Esophagus muscularis mucosa (tissue), 4 donors: ENCODE measurements around the gene UCK2. TPM values are rescaled to one million over a fixed set of nuclear protein-coding genes. Genes with fewer than 3 reads are reported as not detected.

Experiments
- DNase-seq: peaks from one replicate; pipeline ENCODE4 v3.0.0-alpha.2; 2017; ENCODE audit errors: extremely low spot score
- H3K27ac ChIP-seq, 4 donors: fragments of 200-600 bp; sonication (generic); replicated peaks in 1 of 4; 1 replicate in 3 of 4; 2 replicates in 1 of 4; pipeline ENCODE4 v1.5.1; 2016 to 2019; ENCODE audit warnings: mild to moderate bottlenecking in 1 of 4
- H3K27me3 ChIP-seq, 4 donors: fragments of 200-600 bp; sonication (generic); one replicate each; pipeline versions ENCODE4 v1.5.1 to v1.6.0; 2016 to 2019
- H3K36me3 ChIP-seq, 4 donors: fragments of 200-600 bp; sonication (generic); one replicate each; pipeline ENCODE4 v1.5.1; 2016 to 2019
- H3K4me1 ChIP-seq, 4 donors: fragments of 200-600 bp; sonication (generic); one replicate each; pipeline ENCODE4 v1.5.1; 2016 to 2019
- H3K4me3 ChIP-seq, 4 donors: fragments of 200-600 bp; sonication (generic); 1 replicate in 2 of 4; 2 replicates in 2 of 4; pipeline ENCODE4 v1.5.1; 2016 to 2019; ENCODE audit warnings: mild to moderate bottlenecking in 4 of 4, moderate library complexity in 1 of 4
- H3K9me3 ChIP-seq, 4 donors: fragments of 200-600 bp; sonication (generic); 1 replicate in 3 of 4; 2 replicates in 1 of 4; pipeline ENCODE4 v1.5.1; 2016 to 2019
- CTCF ChIP-seq, 3 experiments: fragments of 200-600 bp in 2 of 3; fragments of 450-650 bp in 1 of 3; sonication (generic) in 2 of 3; IDR thresholded peaks; one replicate each; pipeline ENCODE4 v1.5.1; 2017 to 2019; ENCODE audit warnings: antibody characterized with exemption in 3 of 3, mild to moderate bottlenecking in 2 of 3, moderate library complexity in 1 of 3
- EP300 ChIP-seq: sonication (generic); formaldehyde crosslinking; IDR thresholded peaks from one replicate; pipeline ENCODE4 v1.6.1; 2017; ENCODE audit warnings: antibody characterized with exemption
- POLR2A ChIP-seq: fragments of 450-650 bp; IDR thresholded peaks from one replicate; pipeline ENCODE4 v1.6.1; 2017; ENCODE audit warnings: antibody characterized with exemption, moderate library complexity, mild to moderate bottlenecking, low read depth
- POLR2AphosphoS5 ChIP-seq, 2 donors: sonication (generic); formaldehyde crosslinking; IDR thresholded peaks; one replicate each; pipeline ENCODE4 v1.6.1; 2017; ENCODE audit warnings: antibody characterized with exemption in 2 of 2
- WGBS: methylation state at CpG from one replicate; pipeline ENCODE4 v1.1.5; 2018; 5-methylcytosine and 5-hydroxymethylcytosine counted together
- intact Hi-C: fragments of 100-400 bp; cut with DNase I; formaldehyde crosslinking; loops from one replicate; pipeline ENCODE4 v1.15.1; 2023
- total RNA-seq, 4 donors: library from RNA; depleted of rRNA; stranded (reverse); fragments of >200 nt; gene quantifications; one replicate each; pipeline versions ENCODE4 v1.1.0 to v1.2.1, GENCODE V29; 2016

UCK2 gene
- total RNA-seq, 4 donors from 2014 or later = 13.7 to 33.7 (median 31.0) TPM

- WGBS = 5% methylated on average over 4 of the region's 4 CpGs
- H3K27me3 ChIP-seq = no peaks in the 10 kb centered on the region
- DNase-seq = no peak
- intact Hi-C loops = loop anchor here (1.0 to 5.0 kb wide), 4 partner anchors 147 to 522 kb away; partner anchors contain the start of gene TMCO1
- H3K4me3 ChIP-seq = no peak overlapping the region
- peaks cover 0 to 15% (median 1%) of the 10 kb centered on the region in 4 donors for H3K36me3 ChIP-seq
- H3K27ac ChIP-seq = no peak overlapping the region
- no peaks in the 10 kb centered on the region for H3K9me3 ChIP-seq
- H3K4me1 ChIP-seq = peaks cover 5 to 24% (median 12%) of the 10 kb centered on the region in 4 donors
- TF ChIP-seq EP300 = no peak
- TF ChIP-seq POLR2AphosphoS5 (IDR thresholded peaks at IDR 0.05) = peak in 1 of 2 donors; percentile 30
- no peak for TF ChIP-seq POLR2A
- peak; percentile 81 to 91 (median 84) for TF ChIP-seq CTCF (IDR thresholded peaks at IDR 0.05)
These were observed 86.9 kb downstream of the UCK2 start for GRCh38 chr1:165914136-165914798.

DNA sequence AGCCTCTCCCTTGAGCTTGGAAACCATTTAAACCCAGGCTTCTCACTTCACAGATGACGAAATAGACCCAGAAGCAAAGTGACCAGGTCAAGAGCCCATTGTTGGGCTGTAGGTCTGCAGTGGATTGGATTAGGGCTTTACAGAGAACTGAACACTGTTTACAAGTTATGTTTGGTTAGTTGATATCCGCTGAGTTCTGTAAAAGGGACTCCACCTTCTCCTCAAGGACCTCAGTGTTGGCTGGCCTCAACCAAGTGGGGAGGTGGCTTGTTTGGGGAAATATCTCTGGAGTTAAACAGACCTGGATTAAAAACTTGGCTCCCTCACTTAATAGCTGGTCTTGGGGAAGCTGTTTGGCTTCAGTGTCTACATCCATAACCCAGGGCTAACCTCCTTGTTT is 88.1 kb downstream of the UCK2 start:
- no peaks in the 10 kb centered on the region for H3K27me3 ChIP-seq
- no peak for TF ChIP-seq CTCF (IDR thresholded peaks at IDR 0.05)
- no peak for TF ChIP-seq POLR2AphosphoS5 (IDR thresholded peaks at IDR 0.05)
- no peak for TF ChIP-seq POLR2A
- TF ChIP-seq EP300 = no peak
- peaks cover 0 to 5% (median 1%) of the 10 kb centered on the region in 4 donors for H3K36me3 ChIP-seq
- intact Hi-C loops = loop anchor here (2.0 to 5.0 kb wide), 2 partner anchors 88 to 315 kb away; partner anchors contain the start of gene UCK2
- DNase-seq = no peak
- no peak overlapping the region for H3K4me3 ChIP-seq
- H3K4me1 ChIP-seq = peaks cover 5 to 21% (median 12%) of the 10 kb centered on the region in 4 donors
- no peak overlapping the region for H3K27ac ChIP-seq
- 87% methylated on average over 2 of the region's 2 CpGs for WGBS
- H3K9me3 ChIP-seq = no peaks in the 10 kb centered on the region

DNA sequence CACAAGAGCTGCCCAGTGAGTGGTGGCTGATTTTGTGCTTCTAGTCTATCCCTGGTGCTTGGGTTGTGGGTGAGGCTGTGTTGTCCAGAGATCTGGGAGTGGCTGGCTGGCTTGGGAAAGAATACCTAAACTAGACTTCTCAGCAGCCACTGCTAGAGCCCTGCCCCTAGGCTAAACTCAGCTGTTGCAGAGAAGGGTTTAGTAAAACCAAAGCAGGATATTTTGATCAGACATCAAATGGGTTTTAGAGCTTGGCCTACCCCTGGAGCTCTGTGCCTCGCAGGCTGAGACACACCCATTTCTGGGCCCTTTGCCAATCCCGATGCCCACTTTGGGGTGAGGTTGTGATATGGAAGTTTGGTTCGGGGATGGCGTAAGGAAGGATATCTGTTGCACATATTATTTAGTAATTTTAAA is 88.5 kb downstream of the UCK2 start:
- Histone ChIP-seq H3K4me3 (no peak overlapping the region), H3K27me3 (no peaks in the 10 kb centered on the region), H3K36me3 (peaks cover 0 to under 1% (median 0%) of the 10 kb centered on the region in 4 donors), H3K27ac (no peak overlapping the region), H3K4me1 (peaks cover 5 to 16% (median 9%) of the 10 kb centered on the region in 4 donors), H3K9me3 (no peaks in the 10 kb centered on the region)
- 58% methylated on average over 4 of the region's 4 CpGs for WGBS
- no peak for TF ChIP-seq POLR2A
- TF ChIP-seq EP300 = no peak
- intact Hi-C loops = loop anchor here (2.0 to 5.0 kb wide), 2 partner anchors 89 to 315 kb away; partner anchors contain the start of gene UCK2
- DNase-seq = no peak

DNA sequence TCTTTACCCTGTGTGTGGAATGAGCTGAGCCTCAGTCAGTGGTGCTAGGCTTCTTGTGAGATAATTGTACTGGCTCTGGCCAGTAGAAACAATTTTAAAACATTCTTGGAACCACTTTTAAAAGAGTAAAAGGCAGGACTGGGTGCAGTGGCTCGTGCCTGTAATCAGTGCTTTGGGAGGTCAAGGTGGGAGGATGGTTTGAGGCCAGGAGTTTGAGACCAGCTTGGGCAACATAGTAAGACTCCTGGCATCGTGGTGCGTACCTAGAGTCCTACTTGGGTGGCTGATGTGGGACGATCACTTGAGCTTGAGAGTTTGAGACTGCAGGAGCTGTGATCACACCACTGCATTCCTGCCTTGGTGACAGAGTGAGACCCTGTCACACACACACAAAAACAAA is 89.8 kb downstream of the UCK2 start:
- TF ChIP-seq CTCF (IDR thresholded peaks at IDR 0.05) (no peak), POLR2AphosphoS5 (IDR thresholded peaks at IDR 0.05) (no peak), EP300 (no peak), POLR2A (no peak)
- DNase-seq = no peak
- no peaks in the 10 kb centered on the region for H3K36me3 ChIP-seq
- H3K4me1 ChIP-seq = peaks cover 0 to 8% (median 5%) of the 10 kb centered on the region in 4 donors
- WGBS = 77% methylated on average over 4 of the region's 4 CpGs
- no peak overlapping the region for H3K27ac ChIP-seq
- H3K9me3 ChIP-seq = no peaks in the 10 kb centered on the region
- intact Hi-C loops = loop anchor here (5.0 kb wide), 1 partner anchor 90 kb away; the partner anchor contains the start of gene UCK2
- H3K27me3 ChIP-seq = no peaks in the 10 kb centered on the region
- no peak overlapping the region for H3K4me3 ChIP-seq

DNA sequence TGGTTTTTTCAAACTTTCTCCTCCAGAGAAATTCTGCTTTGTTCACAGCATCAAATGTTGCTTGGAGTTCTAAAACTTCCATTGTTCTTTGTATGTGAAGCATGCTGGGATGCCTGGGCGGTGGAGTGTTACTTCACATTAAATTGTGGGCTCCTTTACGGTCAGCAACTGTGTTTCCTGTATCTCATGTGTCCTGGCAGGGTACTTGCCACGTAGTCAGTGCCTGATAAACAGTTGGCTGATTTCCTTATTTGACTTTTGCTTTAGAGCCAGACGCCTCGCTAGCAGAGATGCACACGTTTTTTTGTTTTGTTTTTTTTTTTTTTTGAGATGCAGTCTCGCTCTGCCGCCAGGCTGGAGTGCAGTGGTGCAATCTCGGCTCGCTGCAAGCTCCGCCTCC is 96.7 kb downstream of the UCK2 start:
- DNase-seq = no peak

More for the DNA sequence above, 96.7 kb downstream of the UCK2 start:
- H3K27ac ChIP-seq = no peak overlapping the region
- TF ChIP-seq POLR2A = no peak
- no peak for TF ChIP-seq POLR2AphosphoS5 (IDR thresholded peaks at IDR 0.05)
- no peak for TF ChIP-seq CTCF (IDR thresholded peaks at IDR 0.05)
- TF ChIP-seq EP300 = no peak
- H3K27me3 ChIP-seq = peaks cover 0 to 10% (median 0%) of the 10 kb centered on the region in 4 donors
- intact Hi-C loops = loop anchor here (10.0 kb wide), 1 partner anchor 241 kb away; the partner anchor contains the start of gene FAM78B
- no peaks in the 10 kb centered on the region for H3K36me3 ChIP-seq
- H3K4me1 ChIP-seq = no peaks in the 10 kb centered on the region
- H3K9me3 ChIP-seq = no peaks in the 10 kb centered on the region
- WGBS = 74% methylated on average over 11 of the region's 11 CpGs
- no peak overlapping the region for H3K4me3 ChIP-seq
